ENCODE results near the gene ZBTB46. TPM values are rescaled to one million over a fixed set of nuclear protein-coding genes. Genes with fewer than 3 reads are reported as not detected.

ZBTB46 gene
- polyA plus RNA-seq, 3 donors = 0.07 to 2.3 (median 0.37) TPM

GRCh38 chr20:63811491-63811875, 19.6 kb downstream of the ZBTB46 start:
- no peak overlapping the region for H3K4me2 ChIP-seq (replicated peaks; ENCODE audit: extremely low read depth, low read length, poor library complexity, severe bottlenecking)
- no peaks in the 10 kb centered on the region for H3K9me3 ChIP-seq (replicated peaks in 1 of 2; ENCODE audit: control insufficient read depth in 1 of 2, insufficient read depth in 1 of 2, low read length in 2 of 2)
- H3K4me1 Mint-ChIP-seq = no peaks in the 10 kb centered on the region
- H3K9ac ChIP-seq (ENCODE audit: insufficient read depth, low read length, poor library complexity, severe bottlenecking) = no peak overlapping the region
- no peak overlapping the region for H3K27ac Mint-ChIP-seq
- intact Hi-C loops (cut with micrococcal nuclease) = no loop called here
- 96% methylated on average over 8 of the region's 8 CpGs for WGBS (ENCODE audit: insufficient coverage)
- no peaks in the 10 kb centered on the region for H3K36me3 Mint-ChIP-seq
- peaks cover 8% of the 10 kb centered on the region for H4K20me1 ChIP-seq (ENCODE audit: insufficient read depth, low read length)
- H3K79me2 ChIP-seq (ENCODE audit: insufficient read depth, low read length) = no peaks in the 10 kb centered on the region
- H3K4me3 ChIP-seq (replicated peaks in 1 of 3; ENCODE audit: low read depth in 2 of 3, low read length in 3 of 3) = no peak overlapping the region
- no peaks in the 10 kb centered on the region for H3K27me3 ChIP-seq (ENCODE audit: control insufficient read depth in 2 of 2, insufficient read depth in 2 of 2, low read length in 2 of 2)
- no peaks in the 10 kb centered on the region for H3K4me1 ChIP-seq (ENCODE audit: control insufficient read depth in 1 of 2, insufficient read depth in 2 of 2, low read length in 2 of 2)
- H3K36me3 ChIP-seq (replicated peaks in 1 of 2; ENCODE audit: control insufficient read depth in 1 of 2, insufficient read depth in 2 of 2, low read length in 2 of 2) = no peaks in the 10 kb centered on the region
- H3K27ac ChIP-seq (ENCODE audit: low read depth in 1 of 2, low read length in 2 of 2) = no peak overlapping the region
- no peak overlapping the region for H3K4me3 Mint-ChIP-seq
- no peak for DNase-seq
- peaks cover 3 to 18% (median 6%) of the 10 kb centered on the region in 3 donors for H3K27me3 Mint-ChIP-seq (ENCODE audit: low read depth in 3 of 3)
- H3K9me3 Mint-ChIP-seq = peaks cover 0 to 3% (median 0%) of the 10 kb centered on the region in 7 donors
- TF ChIP-seq CTCF (IDR thresholded peaks at IDR 0.05) = no peak
- no peak overlapping the region for H2AFZ ChIP-seq (ENCODE audit: insufficient read depth, low read depth, low read length, poor library complexity, severe bottlenecking)

GRCh38 chr20:63810730-63811490, 20.2 kb downstream of the ZBTB46 start:
- no peak overlapping the region for H2AFZ ChIP-seq (ENCODE audit: insufficient read depth, low read depth, low read length, poor library complexity, severe bottlenecking)
- Mint-ChIP-seq H3K27me3 (ENCODE audit: low read depth in 3 of 3) (peaks cover 3 to 14% (median 6%) of the 10 kb centered on the region in 3 donors), H3K4me3 (no peak overlapping the region), H3K27ac (no peak overlapping the region), H3K9me3 (peaks cover 0 to 3% (median 0%) of the 10 kb centered on the region in 7 donors), H3K36me3 (no peaks in the 10 kb centered on the region), H3K4me1 (no peaks in the 10 kb centered on the region)
- peaks cover 8% of the 10 kb centered on the region for H4K20me1 ChIP-seq (ENCODE audit: insufficient read depth, low read length)
- no peak overlapping the region for H3K27ac ChIP-seq (ENCODE audit: low read depth in 1 of 2, low read length in 2 of 2)
- H3K27me3 ChIP-seq (ENCODE audit: control insufficient read depth in 2 of 2, insufficient read depth in 2 of 2, low read length in 2 of 2) = no peaks in the 10 kb centered on the region
- DNase-seq = no peak
- H3K4me2 ChIP-seq (replicated peaks; ENCODE audit: extremely low read depth, low read length, poor library complexity, severe bottlenecking) = no peak overlapping the region
- no peak overlapping the region for H3K9ac ChIP-seq (ENCODE audit: insufficient read depth, low read length, poor library complexity, severe bottlenecking)
- H3K4me3 ChIP-seq (replicated peaks in 1 of 3; ENCODE audit: low read depth in 2 of 3, low read length in 3 of 3) = no peak overlapping the region
- H3K36me3 ChIP-seq (replicated peaks in 1 of 2; ENCODE audit: control insufficient read depth in 1 of 2, insufficient read depth in 2 of 2, low read length in 2 of 2) = no peaks in the 10 kb centered on the region
- no peaks in the 10 kb centered on the region for H3K79me2 ChIP-seq (ENCODE audit: insufficient read depth, low read length)
- 84% methylated on average over 16 of the region's 25 CpGs for WGBS (ENCODE audit: insufficient coverage)
- TF ChIP-seq CTCF (IDR thresholded peaks at IDR 0.05) = no peak
- no peaks in the 10 kb centered on the region for H3K4me1 ChIP-seq (ENCODE audit: control insufficient read depth in 1 of 2, insufficient read depth in 2 of 2, low read length in 2 of 2)
- intact Hi-C loops (cut with micrococcal nuclease) = no loop called here
- no peaks in the 10 kb centered on the region for H3K9me3 ChIP-seq (replicated peaks in 1 of 2; ENCODE audit: control insufficient read depth in 1 of 2, insufficient read depth in 1 of 2, low read length in 2 of 2)
